RWPE2 (cell line): ENCODE data around the gene TMPRSS2.

Experiments used
- ATAC-seq: fragments of 200-7000 bp; cut with Tn5 transposase; 3 replicates; pipeline ENCODE4 v1.9.1; 2021; ENCODE audit warnings: low read depth
- DNase-seq: peaks from one replicate; pipeline ENCODE4 v3.0.0-alpha.2; 2020; ENCODE audit warnings: low spot score
- H3K27ac ChIP-seq: fragments of 450-650 bp; 2 replicates; pipeline ENCODE4 v1.5.1; 2017; ENCODE audit warnings: mild to moderate bottlenecking; ENCODE audit not compliant: poor library complexity, severe bottlenecking
- H3K27me3 ChIP-seq: fragments of 250-450 bp; sonication (Bioruptor Pico); 2 replicates; pipeline ENCODE4 v1.5.1; 2021; ENCODE audit warnings: mild to moderate bottlenecking, moderate library complexity; ENCODE audit not compliant: insufficient read depth, poor library complexity, severe bottlenecking
- H3K36me3 ChIP-seq: fragments of 250-450 bp; sonication (Bioruptor Pico); 2 replicates; pipeline ENCODE4 v1.5.1; 2020; ENCODE audit warnings: low read depth, mild to moderate bottlenecking, moderate library complexity
- H3K4me1 ChIP-seq: fragments of 250-450 bp; sonication (Bioruptor Pico); 2 replicates; pipeline ENCODE4 v1.5.1; 2021; ENCODE audit warnings: mild to moderate bottlenecking, moderate library complexity; ENCODE audit not compliant: insufficient read depth, poor library complexity, severe bottlenecking
- H3K4me3 ChIP-seq: fragments of 250-450 bp; sonication (Bioruptor Pico); 2 replicates; pipeline ENCODE4 v1.5.1; 2021; ENCODE audit warnings: mild to moderate bottlenecking, moderate library complexity; ENCODE audit not compliant: severe bottlenecking
- H3K9me3 ChIP-seq: fragments of 250-450 bp; sonication (Bioruptor Pico); 2 replicates; pipeline ENCODE4 v1.5.1; 2021; ENCODE audit warnings: mild to moderate bottlenecking, moderate library complexity; ENCODE audit not compliant: severe bottlenecking
- CTCF ChIP-seq: fragments of 450-650 bp; IDR thresholded peaks from one replicate; pipeline ENCODE4 v1.5.1; 2017; ENCODE audit warnings: mild to moderate bottlenecking, moderate library complexity; ENCODE audit not compliant: poor library complexity, severe bottlenecking

The TMPRSS2 gene

GRCh38 chr21:41497008-41497407 is 10.9 kb downstream of the TMPRSS2 start:
- no peak overlapping the region for H3K27ac ChIP-seq
- ATAC-seq (no peak), DNase-seq (no peak)
- H3K36me3 ChIP-seq: no peaks in the 10 kb centered on the region
- H3K4me1 ChIP-seq: no peaks in the 10 kb centered on the region
- no peaks in the 10 kb centered on the region for H3K9me3 ChIP-seq
- H3K27me3 ChIP-seq: no peaks in the 10 kb centered on the region
- TF ChIP-seq CTCF: no peak
- no peak overlapping the region for H3K4me3 ChIP-seq

- no peak for DNase-seq
- no peak for TF ChIP-seq CTCF
- H3K9me3 ChIP-seq: no peaks in the 10 kb centered on the region
- no peaks in the 10 kb centered on the region for H3K27me3 ChIP-seq
- H3K36me3 ChIP-seq: no peaks in the 10 kb centered on the region
- no peak for ATAC-seq
- no peaks in the 10 kb centered on the region for H3K4me1 ChIP-seq
- H3K27ac ChIP-seq: no peak overlapping the region
- H3K4me3 ChIP-seq: no peak overlapping the region
Observed at GRCh38 chr21:41494242-41494641, 13.7 kb downstream of the TMPRSS2 start.

GRCh38 chr21:41491412-41491811 is 16.5 kb downstream of the TMPRSS2 start:
- TF ChIP-seq CTCF: no peak
- ATAC-seq (no peak), DNase-seq (no peak)
- H3K4me1 ChIP-seq: no peaks in the 10 kb centered on the region
- H3K36me3 ChIP-seq: no peaks in the 10 kb centered on the region
- no peak overlapping the region for H3K4me3 ChIP-seq
- H3K27ac ChIP-seq: no peak overlapping the region
- H3K9me3 ChIP-seq: no peaks in the 10 kb centered on the region
- H3K27me3 ChIP-seq: no peaks in the 10 kb centered on the region

GRCh38 chr21:41490330-41490729 is 17.6 kb downstream of the TMPRSS2 start:
- DNase-seq: no peak
- no peaks in the 10 kb centered on the region for H3K4me1 ChIP-seq
- H3K9me3 ChIP-seq: no peaks in the 10 kb centered on the region
- no peaks in the 10 kb centered on the region for H3K36me3 ChIP-seq
- H3K27me3 ChIP-seq: no peaks in the 10 kb centered on the region
- H3K4me3 ChIP-seq: no peak overlapping the region
- ATAC-seq: no peak
- TF ChIP-seq CTCF: no peak
- no peak overlapping the region for H3K27ac ChIP-seq

GRCh38 chr21:41489329-41489728 is 18.6 kb downstream of the TMPRSS2 start:
- Histone ChIP-seq H3K4me3 (no peak overlapping the region), H3K9me3 (no peaks in the 10 kb centered on the region), H3K27me3 (no peaks in the 10 kb centered on the region), H3K36me3 (no peaks in the 10 kb centered on the region), H3K27ac (no peak overlapping the region), H3K4me1 (no peaks in the 10 kb centered on the region)
- DNase-seq (no peak), ATAC-seq (no peak)
- no peak for TF ChIP-seq CTCF
